ENCODE results near the gene CMIP.
A peak's percentile ranks its signal among the peaks of the same experiment; 100 is the strongest.
"Not testable (repeated sequence)": the region's sequence is repeated elsewhere in the genome, so short reads cannot be mapped to it uniquely, and the experiment has no call there.

Gene CMIP

GRCh38 chr16:81738783-81739496, 294.3 kb downstream of the CMIP start:
- H3K4me3 ChIP-seq (ENCODE audit: low read depth, low read length), result peak overlapping the region; percentile 37
- TF ChIP-seq CTCF (IDR thresholded peaks at IDR 0.05; ENCODE audit: low read depth, low read length, missing control alignments), result no peak
- DNase-seq (ENCODE audit: low read depth), result no peak

- H3K4me3 ChIP-seq (ENCODE audit: low read depth, low read length), result peak overlapping the region; percentile 37
- TF ChIP-seq CTCF (IDR thresholded peaks at IDR 0.05; ENCODE audit: low read depth, low read length, missing control alignments), result no peak
- no peak for DNase-seq (ENCODE audit: low read depth)
These were observed 294.9 kb downstream of the CMIP start for GRCh38 chr16:81739503-81739902.

- peak overlapping the region; percentile 39 for H3K4me3 ChIP-seq (ENCODE audit: low read depth, low read length)
- DNase-seq (ENCODE audit: low read depth), result peak; percentile 70
- no peak for TF ChIP-seq CTCF (IDR thresholded peaks at IDR 0.05; ENCODE audit: low read depth, low read length, missing control alignments)
These were observed 295.6 kb downstream of the CMIP start for GRCh38 chr16:81740169-81740568.

- DNase-seq (ENCODE audit: low read depth); H3K4me3 ChIP-seq (ENCODE audit: low read depth, low read length): not testable (repeated sequence)
These were observed 296.8 kb downstream of the CMIP start for GRCh38 chr16:81741430-81741770.

GRCh38 chr16:81744385-81744784, 299.8 kb downstream of the CMIP start:
- TF ChIP-seq CTCF (IDR thresholded peaks at IDR 0.05; ENCODE audit: low read depth, low read length, missing control alignments), result no peak
- H3K4me3 ChIP-seq (ENCODE audit: low read depth, low read length), result no peak overlapping the region
- no peak for DNase-seq (ENCODE audit: low read depth)

- no peak for TF ChIP-seq CTCF (IDR thresholded peaks at IDR 0.05; ENCODE audit: low read depth, low read length, missing control alignments)
- no peak overlapping the region for H3K4me3 ChIP-seq (ENCODE audit: low read depth, low read length)
- no peak for DNase-seq (ENCODE audit: low read depth)
These were observed 300.3 kb downstream of the CMIP start for GRCh38 chr16:81744911-81745310.

GRCh38 chr16:81745704-81746558, 301.3 kb downstream of the CMIP start:
- peak overlapping the region; percentile 46 for H3K4me3 ChIP-seq (ENCODE audit: low read depth, low read length)
- peak; percentile 51 for DNase-seq (ENCODE audit: low read depth)
- TF ChIP-seq CTCF (IDR thresholded peaks at IDR 0.05; ENCODE audit: low read depth, low read length, missing control alignments), result peak; percentile 31

Data from GM12864 (cell line).